ENCODE results near the gene ATP5F1E.

DNA sequence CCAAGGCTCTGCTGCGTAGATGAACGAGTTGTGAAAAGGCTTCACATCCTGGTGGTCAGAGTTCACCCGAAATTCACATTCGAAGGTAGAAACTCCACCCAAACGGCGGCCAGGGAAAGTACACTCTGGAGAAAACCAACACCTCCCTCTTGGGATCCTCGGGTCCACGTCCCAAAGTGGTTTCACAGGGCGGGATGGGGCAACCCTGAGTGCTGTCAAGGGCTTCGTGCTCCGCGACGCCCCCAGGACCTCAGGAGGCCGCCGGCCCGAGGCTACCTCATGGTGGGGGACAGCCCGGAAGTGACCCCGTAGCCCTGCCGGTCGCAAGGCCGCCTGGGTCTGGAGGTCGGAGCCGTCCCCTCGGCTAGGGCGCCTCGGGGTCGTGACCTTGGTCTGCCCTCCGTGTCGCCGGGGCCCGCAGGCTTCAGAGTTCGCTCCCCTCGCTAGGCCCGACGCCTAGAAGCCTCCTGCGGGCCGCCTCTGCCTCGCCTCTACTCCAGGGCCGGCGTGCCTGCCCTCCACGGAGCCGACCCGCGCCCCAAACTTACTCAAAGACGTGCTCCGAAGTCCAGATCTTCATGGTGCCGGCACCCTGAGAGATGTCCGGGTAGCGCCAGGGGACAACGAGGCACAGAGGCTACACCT lies 10.1 kb upstream of the ATP5F1E start, which contains the start of gene PRELID3B:
- TF ChIP-seq, protein P1, sequence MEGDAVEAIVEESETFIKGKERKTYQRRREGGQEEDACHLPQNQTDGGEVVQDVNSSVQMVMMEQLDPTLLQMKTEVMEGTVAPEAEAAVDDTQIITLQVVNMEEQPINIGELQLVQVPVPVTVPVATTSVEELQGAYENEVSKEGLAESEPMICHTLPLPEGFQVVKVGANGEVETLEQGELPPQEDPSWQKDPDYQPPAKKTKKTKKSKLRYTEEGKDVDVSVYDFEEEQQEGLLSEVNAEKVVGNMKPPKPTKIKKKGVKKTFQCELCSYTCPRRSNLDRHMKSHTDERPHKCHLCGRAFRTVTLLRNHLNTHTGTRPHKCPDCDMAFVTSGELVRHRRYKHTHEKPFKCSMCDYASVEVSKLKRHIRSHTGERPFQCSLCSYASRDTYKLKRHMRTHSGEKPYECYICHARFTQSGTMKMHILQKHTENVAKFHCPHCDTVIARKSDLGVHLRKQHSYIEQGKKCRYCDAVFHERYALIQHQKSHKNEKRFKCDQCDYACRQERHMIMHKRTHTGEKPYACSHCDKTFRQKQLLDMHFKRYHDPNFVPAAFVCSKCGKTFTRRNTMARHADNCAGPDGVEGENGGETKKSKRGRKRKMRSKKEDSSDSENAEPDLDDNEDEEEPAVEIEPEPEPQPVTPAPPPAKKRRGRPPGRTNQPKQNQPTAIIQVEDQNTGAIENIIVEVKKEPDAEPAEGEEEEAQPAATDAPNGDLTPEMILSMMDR (IDR thresholded peaks at IDR 0.05) = peak in 1 of 7 experiments; percentile 11
- peak; percentile 19 to 77 (median 69) for TF ChIP-seq POLR2A (IDR thresholded peaks at IDR 0.05)
